NCI-H1105 treated with DMSO at 0.1 percent for 48 hours (cell line): ENCODE results near the gene TMEM63B.

Source experiments
- DNase-seq: peaks from one replicate; lab custom pipeline; 2025; lab: John Stamatoyannopoulos, UW

The TMEM63B gene

DNA sequence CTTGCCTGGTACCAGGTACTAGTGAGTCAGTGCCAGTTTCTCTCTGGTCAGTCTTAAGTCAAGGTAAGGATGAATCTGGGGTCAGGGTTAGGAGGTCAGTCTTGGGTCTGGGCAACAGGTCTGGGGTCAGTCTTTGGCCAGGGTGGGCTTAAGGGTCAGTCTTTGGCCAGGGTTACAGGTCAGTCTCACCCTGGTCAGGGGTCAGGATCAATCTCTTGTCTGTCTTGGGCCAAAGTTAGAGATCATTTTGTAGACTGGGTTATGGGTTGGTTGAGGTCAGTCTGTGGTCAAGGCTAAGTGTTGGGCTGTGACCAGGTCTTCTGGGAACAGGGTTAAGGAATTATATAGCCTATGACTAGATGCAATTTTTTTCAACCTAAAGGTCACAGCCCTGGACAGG, 18.5 kb downstream of the TMEM63B start:
- no peak for DNase-seq

DNA sequence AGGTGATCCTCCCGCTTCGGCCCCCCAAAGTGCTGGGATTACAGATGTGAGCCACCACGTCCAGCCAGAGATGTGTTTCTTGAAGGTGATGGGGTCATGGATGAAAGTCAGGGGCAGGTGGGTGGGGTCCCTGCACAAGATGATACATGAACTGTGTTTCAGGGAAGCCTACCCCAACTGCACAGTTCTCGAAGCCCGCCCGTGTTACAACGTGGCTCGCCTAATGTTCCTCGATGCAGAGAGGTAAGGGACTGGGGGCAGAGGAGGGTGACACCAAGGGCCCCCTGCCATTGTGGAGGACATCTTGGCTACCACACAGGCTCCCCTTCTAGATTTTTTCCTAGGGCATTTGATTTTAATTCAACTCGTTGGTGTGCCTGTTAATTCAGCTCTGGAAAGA, 19.3 kb downstream of the TMEM63B start:
- DNase-seq = no peak

DNA sequence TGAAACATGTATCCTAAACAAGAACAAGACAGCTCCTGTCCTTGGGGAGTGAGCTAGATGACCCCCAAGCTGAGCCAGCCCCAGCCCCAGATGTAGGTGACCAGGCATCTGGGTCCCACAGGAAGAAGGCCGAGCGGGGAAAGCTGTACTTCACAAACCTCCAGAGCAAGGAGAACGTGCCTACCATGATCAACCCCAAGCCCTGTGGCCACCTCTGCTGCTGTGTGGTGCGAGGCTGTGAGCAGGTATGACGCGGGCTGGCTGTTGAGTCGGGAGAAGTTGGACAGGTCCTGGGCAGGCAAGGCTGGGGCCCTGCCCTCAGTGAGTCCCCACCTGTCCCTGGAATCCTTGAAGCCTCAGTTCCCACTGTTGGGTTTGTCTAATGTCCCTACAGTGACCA, 19.9 kb downstream of the TMEM63B start:
- no peak for DNase-seq

- DNase-seq = no peak
These were observed 21.0 kb downstream of the TMEM63B start for GRCh38 chr6:44148306-44148705.

DNA sequence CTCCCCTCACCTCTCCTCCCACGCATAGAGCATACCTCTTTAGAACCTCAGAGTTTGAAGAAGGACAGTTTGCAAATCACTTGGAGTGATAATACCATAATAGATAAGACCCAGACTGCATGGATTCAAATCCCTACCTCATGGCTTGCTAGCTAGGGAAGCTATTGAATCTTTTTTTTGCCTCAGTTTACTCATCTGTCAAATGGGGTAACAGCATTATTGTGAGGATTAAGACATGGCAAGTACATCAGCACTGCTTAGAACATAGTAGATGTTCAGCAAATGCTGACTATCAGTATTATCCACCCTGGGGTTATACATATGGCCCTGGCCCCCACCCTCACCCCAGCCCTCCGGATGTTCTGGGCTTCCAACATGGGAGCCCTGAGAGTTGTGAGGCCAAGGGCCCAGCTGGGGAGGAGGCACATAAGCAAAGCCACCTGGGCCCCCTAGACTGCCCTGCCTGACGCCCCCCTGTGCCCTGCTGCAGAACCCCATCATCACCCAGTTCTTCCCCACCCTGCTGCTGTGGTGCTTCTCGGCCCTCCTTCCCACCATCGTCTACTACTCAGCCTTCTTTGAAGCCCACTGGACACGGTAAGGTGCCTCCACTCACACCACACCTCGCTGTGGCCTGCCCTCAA, 22.1 kb downstream of the TMEM63B start:
- no peak for DNase-seq

- DNase-seq = no peak
These were observed 23.1 kb downstream of the TMEM63B start for GRCh38 chr6:44150317-44150917.

DNA sequence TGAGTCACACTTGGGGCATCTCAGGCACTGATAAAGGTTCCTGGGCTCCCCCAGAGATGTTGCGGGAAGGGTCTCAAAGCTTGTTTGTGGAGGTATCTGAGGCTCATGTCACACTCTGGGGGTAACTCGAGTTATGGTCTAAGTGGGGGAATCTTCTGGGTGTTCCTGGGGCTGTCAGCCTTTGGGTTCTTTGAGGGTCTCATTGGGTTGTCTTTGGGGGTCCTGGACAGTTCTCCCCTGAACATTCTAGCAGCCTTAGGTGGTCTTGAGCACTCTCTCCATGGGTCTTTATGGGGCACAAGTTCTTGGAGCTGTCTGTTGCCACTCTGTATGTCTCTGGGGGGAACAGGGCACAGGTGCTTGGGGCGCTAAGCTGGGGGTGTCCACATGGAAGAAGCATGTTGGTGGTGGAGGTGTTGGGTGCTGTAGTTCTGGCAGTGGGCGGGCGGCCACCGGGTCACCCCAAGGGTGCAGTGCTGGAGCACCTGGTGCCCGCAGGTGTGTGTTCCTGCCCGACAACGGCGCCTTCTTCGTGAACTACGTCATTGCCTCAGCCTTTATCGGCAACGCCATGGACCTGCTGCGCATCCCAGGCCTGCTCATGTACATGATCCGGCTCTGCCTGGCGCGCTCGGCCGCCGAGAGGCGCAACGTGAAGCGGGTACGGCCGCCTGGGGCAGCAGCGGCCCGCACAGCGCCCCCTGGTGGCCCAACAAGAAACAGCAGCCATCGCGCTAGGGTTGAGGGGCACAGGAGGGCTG, 24.2 kb downstream of the TMEM63B start:
- peak; percentile 72 for DNase-seq

DNA sequence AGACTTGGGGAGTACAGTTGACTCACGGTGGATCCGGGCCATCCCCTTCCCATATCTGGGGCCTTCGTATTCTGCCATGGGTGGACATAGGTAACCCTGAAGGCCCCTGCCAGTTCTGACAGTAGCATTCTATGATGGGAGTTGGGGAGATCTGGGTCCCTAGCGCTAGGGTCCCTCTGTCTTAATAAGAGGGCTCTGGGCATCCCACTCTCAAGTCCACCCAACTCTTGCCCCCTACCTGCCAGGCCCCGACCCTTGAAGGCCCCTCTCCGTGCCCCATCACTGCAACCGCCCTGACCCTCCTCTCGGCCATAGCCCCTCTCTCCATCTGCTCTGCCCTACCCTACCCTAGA, 24.7 kb downstream of the TMEM63B start:
- no peak for DNase-seq

GRCh38 chr6:44152533-44152932, 25.2 kb downstream of the TMEM63B start:
- no peak for DNase-seq

DNA sequence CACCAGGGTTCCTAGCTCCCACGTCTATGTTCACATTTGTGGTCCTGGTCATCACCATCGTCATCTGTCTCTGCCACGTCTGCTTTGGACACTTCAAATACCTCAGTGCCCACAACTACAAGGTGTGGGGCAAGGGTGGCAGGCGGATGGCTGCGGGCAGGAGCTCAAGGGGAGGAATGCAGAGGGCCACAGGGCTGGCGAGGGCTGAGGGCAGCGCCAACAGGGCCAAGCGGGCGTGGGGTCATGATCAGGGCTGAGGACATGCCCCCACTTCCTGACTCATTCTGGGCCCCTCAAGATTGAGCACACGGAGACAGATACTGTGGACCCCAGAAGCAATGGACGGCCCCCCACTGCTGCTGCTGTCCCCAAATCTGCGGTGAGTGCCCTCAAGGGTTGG, 26.7 kb downstream of the TMEM63B start:
- no peak for DNase-seq

GRCh38 chr6:44156494-44157151, 29.3 kb downstream of the TMEM63B start:
- DNase-seq = no peak

DNA sequence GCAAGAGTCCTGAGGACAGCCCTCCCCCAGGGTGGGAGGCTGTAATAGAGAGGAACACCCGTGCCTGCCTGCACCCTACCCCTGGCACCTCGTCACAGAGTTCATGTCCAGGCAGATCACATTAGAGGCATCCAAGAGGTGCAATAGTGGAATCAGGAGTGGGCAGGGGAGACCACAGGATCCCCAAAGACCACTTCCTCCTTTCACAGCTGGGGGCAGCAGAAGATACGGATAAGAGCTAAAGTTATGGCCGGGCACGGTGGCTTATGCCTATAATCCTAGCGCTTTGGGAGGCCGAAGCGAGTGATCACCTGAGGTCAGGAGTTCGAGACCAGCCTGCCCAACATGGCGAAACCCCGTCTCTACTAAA, 29.8 kb downstream of the TMEM63B start:
- DNase-seq = no peak

DNA sequence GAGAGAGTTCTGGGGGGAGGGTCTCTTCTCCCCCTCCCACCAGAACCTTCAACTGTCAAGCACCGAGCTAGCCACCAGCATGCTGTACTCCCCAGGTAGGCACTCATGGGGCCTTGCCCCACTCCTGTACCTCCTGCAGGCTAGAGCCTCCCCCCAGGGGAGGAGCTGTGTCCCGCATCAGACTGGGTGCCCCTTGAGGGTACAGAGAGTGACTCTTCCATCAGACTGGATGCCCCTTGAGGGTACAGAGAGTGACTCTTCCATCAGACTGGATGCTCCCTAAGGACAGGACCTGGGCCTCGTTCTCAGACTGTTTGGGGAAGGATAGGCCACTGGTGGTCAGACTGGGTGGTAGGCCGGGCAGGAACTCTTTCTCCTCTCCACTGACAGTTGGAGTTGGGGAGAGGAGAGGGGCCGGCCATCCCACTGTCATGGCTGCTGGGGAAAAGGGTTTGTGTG, 31.4 kb downstream of the TMEM63B start, which contains the start of gene CAPN11:
Gene CAPN11 (plus strand): TSS at position 51 of the 459 bp plus-strand sequence. CDS start 29 bp downstream, at position 80.
- no peak for DNase-seq

- no peak for DNase-seq
These were observed 34.6 kb downstream of the TMEM63B start for GRCh38 chr6:44161997-44162338.

DNA sequence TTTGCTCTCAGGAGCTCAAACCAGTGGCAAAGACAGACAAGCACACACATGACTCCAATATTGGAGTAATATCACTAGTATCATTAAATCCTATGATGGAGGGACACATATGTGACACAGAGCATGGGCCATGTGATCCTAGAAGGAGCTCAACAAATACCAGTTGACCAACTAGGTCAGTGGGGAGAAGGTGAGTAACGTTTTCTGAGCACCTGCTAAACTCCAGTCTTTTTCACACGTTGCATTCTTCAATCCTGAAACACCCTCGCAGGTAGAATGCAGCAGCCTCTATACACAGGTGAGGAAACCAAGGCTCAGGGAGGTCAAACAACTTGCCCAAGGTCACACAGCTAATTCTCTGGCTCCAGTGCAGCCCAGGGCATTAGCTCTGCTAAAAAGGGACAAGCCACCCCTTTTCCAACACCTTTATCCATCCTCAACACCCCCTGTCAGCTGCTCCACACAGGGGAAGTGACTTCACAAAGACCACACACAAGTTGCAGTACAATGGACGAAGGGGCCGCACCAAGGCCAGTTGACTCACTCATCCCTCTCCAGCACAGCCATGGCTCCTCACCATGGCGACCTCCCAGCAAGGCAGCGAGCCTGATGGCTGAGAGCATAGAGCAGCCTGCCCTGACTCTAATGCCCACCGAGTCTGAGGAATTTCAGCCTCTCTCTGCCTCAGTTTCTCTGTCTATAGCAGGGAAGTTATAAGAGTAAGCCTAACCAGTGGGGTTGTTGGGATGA, 35.7 kb downstream of the TMEM63B start:
- DNase-seq = no peak

DNA sequence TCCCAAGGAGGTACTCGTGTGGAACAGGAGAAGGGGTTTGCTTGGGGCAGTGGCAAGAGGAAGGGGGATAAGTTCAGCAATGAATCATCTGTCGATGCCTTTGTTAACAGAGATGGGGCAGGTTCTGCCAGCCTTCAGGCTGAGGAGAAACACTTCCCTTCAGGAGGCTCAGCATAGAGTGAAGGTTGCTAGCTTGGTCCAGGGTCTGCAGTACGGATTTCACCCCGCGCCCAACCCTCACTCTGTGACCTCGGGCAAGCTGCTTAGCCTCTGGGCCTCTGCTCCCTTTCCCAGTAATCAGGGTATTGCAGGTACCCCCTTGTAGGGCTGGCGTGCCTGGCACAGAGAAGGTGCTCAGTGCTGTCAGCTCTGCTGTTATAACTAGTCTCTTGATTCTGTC, 38.8 kb downstream of the TMEM63B start:
- DNase-seq = no peak

DNA sequence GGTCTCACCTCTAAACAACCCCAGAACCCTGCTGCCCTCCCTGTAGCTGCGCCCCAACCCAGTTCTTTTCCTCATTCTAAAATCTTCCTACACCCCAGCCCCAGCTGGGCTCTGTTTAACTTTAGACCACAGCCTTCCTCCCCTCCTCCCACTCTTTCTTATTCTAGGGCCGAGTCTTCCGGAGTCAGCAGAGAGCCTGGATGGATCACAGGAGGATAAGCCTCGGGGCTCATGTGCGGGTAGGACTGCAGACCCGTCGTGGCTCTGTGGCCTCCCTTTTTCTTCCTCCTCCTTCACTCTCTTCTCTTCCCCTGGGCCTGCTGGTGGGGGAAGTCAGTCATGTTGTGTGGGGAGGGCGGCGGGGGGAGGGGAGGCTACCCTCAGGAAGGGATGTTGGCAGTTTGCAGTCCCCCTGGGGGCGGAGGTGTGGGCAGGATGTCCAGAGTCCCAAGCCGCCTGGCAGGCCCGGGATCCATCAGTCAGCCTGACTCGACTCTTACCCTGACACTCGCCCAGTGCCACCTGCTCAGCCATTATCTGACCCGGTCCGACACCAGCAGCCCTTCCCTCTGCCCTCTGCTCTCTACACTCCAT, 39.3 kb downstream of the TMEM63B start:
- no peak for DNase-seq

DNA sequence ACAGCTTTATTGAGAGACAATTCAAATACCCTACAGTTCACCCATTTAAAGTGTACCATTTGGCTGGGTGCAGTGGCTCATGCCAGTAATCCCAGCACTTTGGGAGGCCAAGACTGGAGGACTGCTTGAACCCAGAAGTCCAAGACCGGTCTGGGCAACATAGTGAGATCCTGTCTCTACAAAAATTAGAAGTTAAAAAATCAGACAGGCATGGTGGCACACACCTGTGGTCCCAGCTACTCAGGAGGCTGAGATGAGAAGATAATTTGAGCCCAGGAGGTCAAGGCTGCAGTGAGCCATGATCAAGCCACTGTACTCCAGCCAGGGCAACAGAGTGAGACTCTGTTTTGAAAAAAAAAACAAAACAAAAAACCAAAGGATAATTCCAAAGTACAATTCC, 40.2 kb downstream of the TMEM63B start:
- no peak for DNase-seq

GRCh38 chr6:44169154-44169553, 41.8 kb downstream of the TMEM63B start:
- no peak for DNase-seq

GRCh38 chr6:44169886-44170570, 42.7 kb downstream of the TMEM63B start:
- DNase-seq = no peak

DNA sequence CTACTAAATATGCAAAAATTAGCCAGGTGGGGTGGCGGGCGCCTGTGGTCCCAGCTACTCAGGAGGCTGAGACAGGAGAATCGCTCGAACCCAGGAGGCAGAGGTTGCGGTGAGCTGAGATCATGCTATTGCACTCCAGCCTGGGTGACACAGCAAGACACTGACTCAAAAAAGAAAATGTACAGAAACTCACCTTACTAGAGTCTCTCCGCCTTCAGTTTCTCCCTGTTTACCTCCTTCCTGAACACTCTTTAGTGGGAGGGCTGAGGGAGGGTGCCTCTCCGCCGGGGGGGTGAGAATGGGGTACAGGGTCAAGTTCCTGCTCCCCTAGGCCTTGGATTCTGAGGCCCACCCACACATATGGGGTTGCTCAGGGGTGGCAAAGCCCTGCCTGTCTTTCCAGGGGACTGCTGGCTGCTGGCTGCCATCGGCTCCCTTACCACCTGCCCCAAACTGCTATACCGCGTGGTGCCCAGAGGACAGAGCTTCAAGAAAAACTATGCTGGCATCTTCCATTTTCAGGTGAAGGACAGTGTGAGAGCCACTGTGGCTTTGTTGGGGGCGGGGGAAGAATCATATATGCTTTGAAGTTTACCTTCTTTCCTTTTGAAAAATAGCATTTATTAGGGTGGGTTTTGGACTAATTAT, 44.7 kb downstream of the TMEM63B start:
- DNase-seq = no peak
